ENCODE measurements around the gene PI4KA.

The PI4KA gene

DNA sequence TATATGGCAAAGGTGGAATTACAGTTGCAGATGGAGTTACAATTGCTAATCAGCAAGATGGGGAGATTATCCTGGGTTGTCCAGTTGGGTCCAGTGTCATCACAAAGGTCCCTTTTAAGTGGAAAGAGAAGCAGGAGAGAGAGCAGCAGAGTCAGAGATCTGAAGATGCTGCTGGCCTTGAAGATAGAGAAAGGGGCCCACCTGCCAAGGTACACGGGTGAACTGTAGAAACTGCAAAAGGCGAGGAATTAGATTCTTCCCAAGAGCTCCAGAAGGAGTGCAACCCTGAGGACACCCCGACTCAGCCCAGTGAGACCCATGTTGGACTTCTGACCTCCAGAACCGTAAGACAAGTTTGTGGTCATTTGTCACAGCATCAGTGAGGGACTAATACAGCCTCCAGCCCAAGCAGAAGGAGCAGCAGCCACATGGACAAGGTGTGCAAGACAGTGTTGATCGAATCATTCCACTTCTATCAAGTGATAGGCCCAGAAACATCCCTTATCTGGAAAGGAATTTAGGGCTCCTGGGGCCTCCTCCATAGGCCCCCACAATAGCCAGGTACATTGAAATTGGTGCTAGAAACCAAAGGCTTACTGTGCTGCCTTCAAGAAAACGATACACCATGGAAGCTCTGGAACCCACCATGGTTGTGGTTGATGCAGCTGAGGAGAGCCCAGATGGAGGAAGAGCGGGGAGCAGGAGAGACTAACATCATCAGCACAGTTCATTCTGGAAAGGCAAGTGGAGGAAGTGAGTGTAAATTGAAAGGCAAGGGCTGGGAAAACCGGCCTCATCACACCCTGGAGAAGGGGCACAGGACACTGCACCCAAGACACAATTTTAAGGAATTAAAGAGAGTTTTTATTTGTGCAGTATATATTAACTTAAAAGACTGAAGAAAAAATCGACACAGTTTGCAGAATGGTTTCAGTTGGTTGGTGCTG is 23.5 kb upstream of the PI4KA start:
- DNase-seq = no peak

DNA sequence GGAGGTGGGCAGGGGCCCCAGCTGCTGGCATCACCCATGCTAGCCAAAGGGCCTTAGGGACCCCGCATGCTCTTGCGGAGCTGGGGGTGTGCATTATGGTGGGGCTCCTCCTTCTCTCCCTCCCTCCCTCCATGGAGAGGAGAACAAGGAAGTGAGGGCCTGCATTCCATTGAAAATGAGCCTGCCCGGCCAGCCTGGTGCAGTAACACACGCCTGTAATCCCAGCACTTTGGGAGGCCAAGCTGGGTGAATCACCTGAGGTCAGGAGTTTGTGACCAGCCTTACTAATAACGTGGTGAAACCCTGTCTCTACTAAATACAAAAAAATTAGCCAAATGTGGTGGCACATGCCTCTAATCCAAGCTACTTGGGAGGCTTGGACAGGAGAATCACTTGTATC is 22.6 kb upstream of the PI4KA start:
- DNase-seq = no peak

DNA sequence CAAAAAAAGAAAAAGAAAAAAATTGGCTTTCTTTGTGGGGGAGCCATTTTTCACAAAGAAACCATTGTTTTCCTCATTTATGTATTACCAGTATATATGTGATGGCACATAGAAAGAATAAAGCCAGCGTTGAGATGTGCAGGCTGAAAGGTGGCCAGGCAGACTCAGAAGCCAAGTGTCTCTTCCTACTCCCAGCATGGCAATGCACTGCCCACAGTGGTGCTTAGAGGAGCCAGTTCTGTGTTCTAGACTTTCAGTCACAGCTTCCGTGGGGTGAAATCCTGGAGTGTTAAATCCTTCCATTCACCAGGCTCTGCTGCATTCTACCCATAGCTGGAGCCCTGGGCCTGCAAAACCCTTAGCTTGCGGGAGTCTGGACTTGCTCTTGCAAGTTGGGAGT is 19.1 kb upstream of the PI4KA start:
- no peak for DNase-seq

DNA sequence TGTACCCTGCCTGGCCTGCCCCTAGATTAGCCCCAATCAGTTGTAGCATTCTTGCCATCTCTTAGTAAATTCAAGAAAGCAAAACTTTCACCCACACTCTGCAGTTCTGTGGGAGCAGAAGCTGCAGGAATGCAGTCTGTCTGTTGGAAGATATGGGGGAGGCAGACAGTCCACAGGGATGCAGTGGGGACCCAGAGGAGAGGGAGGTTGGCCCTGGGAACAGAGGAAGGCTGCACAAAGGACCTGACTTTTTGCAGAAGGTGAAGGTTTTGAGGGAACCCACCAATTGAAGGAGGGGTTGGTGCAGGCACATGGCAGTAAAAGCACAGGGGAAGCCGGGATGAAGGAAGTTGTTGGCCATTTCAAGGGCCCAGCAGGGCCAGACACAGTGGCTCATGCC is 16.7 kb upstream of the PI4KA start:
- no peak for DNase-seq

DNA sequence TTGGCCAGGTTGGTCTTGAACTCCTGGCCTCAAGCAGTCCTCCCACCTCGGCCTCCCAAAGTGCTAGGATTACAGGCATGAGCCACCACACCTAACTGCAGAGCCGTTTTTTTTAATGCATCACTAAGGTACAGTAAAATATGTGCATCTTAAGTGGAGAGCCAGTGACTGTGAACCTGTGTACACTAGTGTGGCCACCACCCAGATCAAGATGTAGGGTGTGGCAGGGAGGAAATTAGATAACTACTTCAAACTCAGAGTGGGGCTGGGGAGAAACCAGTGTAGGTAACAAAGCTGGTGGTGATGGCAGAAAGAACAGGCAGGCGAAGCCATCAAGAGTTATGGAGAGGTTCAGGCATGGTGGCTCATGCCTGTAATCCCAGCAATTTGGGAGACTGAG is 14.6 kb upstream of the PI4KA start:
- DNase-seq = no peak

DNA sequence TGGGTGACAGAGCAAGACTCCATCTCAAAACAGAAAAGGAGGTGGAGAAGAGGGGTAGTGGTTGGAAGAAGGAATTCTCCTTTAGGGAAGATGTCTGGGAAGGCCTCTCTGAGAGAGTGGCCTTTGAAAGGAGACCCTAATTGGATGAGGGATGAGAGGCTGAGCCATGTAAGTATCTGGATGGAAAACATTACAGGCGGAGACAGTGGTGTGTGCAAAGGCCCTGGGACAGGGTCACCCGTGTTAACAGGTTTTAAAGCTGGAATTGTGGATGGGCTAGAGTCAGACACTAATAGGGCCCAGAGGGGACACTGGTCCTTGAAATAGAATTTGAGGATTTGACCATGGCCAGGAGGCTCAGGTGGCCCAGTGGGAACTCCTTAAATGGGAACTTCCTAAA is 10.6 kb upstream of the PI4KA start:
- DNase-seq = no peak

DNA sequence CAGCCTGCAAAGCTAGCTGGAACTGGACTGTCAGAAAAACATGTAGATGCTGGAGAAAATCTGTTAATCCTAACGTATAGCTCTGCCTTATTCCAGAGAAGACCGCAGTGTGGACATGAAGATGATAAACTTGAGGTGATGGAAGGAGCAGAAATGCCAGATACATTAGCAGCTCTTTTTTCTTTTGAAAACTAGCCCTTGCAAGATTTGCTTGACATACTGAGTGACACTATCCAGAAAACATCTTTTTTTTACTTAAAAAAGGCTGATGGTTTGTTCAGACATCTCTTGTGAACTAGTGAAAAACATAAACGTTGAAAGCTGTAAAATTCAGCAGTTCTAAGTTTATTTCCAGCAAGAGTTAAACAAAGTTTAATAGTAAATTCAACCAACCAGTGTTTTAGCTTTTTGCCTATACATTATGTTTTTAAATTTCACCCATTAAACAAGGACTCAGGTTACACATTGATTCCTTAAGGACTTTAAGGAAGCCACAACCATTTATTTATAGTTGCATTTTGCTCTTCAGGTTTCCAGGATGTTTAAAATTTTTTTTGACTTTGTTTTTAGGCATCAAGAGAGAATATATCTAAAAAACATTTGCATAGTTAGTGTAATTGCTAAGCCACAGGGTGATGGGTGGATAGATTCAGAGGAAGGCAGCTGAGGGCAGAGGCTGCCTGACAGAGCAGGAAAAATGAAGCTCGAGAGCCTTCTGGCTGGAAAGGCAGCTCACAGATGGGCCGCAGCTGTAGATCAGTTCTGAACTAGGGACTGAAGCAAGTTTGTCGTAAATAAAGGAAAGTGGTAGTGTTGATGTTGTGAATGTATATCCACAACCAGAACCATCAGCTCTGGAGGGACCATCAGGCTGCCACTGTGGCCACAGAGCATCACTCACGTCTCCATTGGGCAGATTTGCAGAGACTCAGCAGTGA is 9.7 kb upstream of the PI4KA start:
- DNase-seq = no peak

DNA sequence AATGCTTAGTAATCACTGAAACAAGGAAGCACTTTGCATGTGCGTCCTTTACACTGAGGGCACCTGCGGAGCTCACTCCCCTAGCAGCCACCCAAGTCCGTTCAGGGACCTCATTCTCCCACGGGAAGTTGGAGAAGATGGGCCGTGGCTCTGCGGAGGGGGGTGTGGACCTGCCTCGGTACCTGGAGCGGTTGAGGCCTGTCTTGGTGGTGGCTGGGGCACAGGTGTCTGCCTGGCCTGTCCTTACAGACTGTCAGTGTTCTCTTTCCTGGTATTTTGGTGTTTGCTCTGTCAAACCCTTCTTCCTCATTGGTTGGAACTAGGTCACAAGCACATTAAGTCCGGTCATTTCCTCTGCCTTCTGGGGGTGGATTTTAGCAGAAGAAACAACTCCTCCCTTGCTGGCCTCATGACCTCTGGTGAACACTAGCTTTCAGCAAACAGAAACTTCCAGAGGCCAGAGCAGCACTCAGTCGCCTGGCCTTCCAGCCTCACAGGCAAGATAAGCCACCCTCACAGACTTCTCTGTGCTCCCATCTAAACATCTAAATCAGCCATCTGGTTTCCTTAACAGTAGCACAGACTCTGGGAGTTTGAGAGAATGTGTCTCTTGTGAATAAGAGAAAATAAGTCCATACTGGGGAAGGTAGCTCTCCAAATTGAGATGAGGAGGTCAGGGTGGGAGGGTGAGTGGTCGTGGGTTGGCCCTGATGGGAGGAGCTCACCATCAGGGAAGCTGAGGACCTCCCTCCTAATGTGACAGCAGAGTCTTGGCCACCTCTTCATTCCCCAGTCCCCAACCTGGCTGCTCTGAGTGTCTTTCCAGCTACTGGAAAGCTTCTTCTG is 8.8 kb upstream of the PI4KA start:
- no peak for DNase-seq

DNA sequence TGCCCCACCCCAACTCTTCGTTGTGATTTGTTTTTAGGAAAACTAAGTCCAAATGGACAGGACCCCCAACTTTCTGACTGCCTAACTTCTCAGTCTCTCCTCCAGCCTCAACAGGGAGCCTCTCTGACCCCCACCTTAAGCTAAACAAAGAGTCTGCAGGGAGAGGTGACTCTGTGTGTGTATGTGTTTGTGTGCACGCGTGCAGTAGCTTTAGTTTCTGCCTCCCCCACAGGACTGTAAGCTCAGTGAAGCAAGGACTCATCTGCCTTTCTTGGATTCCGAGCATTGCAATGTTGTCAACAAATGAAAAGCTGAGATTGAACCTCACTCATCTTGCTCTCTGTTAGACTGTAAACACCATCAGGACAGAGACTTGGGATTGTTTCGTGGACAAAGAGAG is 8.1 kb upstream of the PI4KA start:
- DNase-seq = no peak

DNA sequence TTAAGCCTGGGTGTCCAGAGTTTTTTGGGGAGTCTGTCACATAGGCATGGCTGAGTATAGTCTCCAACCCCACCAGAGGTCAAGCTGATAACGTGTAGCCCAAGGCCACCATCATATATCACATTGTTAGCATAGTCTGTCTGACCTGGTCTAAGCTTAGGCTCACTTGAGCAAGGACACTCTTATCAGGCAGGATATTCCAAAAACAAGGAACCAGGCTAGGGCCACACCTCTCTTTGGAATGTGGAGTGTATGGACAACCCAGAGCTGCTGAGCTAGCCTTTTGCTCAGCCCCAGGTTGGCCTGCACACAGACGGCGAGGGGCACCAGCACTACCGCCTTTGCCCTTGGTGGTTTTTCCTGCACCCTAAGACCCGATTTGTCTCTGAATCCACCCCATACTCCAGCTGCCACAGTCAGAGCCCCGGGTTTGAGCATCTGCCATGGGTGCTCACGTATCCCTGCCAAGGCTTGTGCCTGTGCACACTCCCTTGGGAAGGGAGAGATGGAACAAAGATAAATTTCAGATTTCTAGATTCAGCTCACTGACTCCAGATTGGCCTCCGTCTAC is 7.3 kb upstream of the PI4KA start:
- DNase-seq = no peak

DNA sequence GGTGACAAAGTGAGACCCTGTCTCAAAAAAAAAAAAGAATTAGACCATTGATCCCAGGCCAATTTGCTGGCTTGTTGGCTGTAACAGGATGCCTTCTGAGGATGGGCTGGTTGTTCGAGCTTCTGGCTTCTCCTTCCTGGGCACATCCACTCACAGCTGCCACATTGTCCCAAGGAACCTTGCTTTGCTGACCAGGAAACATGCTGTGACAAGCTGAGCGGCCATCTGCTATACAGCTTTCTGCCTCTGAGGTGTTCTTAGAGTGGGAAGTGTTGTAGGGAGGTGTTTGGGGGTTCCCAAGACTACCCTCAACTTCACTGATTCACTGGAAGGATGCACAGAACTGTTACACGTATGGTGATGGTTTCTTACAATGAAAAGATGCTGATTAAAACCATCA is 6.7 kb upstream of the PI4KA start:
- DNase-seq = no peak

DNA sequence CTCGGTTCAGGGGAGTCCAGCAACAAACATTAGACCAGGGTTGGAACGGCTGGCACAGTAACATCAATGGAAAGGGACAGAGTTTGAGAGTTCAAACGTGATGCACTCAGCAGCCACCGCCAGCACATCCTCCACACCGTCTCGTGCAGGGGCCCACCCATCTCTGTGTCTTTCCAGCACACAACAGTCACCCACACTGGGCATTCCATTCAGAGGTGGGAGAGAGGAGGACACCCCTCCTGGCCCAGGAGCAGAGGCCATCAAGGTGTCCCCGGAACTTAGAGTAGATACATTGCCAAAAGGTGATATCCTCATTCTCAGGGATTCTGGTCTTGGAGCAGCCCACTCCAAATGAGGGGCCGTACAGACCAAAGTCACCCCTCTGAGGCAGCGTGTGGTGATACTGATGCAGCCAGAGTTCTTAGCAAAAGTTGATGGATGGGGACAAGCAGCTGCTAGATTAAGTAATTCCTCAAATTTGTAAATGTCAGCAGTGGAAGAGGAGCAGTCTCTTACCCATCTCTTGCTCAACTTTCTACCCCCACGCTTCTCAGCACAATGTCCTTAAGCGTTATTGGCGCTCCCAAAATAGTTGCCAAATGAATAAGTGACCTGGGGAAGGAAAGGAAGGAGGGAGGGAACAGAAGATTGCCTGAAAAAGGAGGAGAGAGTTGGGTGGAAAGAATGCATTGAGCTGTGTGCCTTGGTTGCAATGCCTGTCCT is 5.7 kb upstream of the PI4KA start:
- DNase-seq = no peak

DNA sequence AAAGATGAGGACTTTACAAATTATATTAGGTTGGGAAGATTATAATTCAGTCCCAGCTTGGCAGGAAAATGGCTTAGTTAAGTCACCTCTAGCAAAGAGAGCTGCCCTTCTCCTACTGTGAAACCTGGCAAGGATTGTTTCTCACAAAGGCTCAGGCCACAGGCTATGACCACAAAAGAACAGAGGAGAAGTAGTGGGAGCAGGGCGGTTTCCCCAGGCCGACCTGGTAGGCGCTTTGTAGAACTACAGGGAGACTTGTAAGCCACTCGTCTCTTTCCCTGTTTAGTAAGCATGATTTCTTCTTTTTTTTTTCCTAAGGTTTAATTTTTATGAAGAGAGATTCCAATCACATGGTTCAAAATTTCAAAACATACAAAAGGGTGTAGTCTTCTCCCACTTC is 4.8 kb upstream of the PI4KA start:
- no peak for DNase-seq

DNA sequence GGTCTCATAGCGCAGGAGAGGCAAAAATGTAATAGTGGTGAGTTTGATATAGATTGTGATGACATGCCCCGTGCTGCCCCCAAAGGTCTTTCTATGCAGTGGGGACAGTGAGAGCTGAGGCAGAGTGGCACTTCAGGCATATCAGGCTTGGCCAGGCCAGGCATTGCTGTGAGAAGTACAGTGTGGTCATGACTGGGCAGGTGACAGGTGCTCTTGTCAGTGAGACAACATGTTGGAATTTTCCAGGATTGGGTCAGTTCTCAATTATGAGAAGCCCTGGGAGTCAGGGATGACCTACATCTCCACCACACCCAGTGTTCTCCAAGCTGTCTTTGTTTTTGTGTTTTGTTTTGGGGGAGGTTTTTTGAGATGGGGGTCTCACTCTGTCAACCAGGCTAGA is 3.9 kb upstream of the PI4KA start:
- no peak for DNase-seq

DNA sequence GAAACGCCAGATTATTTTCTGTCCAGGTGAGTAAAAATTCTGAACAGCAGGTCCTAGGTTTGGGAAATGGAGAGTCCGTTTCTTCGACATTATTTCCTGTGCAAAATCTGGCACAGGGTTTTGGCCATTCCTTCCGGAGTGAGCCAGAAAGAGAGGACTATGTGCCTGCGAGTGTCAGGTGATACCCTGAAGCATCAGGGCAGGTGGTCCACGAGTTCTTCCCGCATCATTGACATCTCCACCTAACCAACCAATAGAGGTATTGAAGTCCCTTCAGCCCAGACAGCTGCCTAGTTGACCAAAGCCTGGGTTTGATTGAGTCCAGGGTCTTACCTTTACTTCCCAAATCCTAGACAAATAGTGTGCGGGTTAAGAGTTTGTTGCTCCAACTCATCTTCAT is 1.0 kb upstream of the PI4KA start:
- DNase-seq = no peak

DNA sequence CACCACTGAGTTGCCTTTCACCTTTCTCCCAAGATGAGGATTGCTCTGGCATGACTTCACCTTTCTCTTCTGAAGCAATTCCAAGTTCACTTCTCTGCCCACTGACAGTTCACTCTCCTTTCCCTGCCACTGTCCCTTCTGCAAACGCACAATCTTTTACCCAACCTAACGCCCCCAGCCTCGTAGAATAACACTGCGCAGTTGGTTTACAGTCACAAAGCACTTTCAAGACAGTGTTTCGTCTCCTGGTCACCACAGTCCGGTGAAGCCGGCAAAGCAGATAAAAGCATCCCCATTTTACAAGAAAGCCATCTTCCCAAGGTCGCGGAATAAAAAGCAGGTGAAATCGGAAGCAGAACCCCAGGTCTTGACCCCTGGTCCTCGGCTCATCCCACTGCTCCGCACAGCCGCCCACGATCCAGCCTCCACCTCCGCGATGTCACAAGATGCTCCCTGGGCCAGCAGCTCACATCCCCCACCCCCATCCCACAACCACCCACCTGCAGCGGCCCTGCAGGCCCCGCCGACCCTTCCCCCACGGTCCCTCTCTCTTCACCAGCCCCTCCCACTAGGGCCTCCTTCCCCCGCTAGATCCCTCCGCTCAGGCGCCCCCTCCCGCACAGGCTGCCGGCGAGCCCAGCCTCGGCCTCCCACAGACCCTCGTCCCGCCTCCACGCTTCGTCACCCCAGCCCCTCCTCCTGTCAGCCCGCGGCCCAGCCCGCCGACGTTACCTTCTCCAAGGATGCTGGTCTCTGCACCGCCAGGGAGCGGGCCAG is 585 bp downstream of the PI4KA start:
- DNase-seq = peak; percentile 80 to 88

DNA sequence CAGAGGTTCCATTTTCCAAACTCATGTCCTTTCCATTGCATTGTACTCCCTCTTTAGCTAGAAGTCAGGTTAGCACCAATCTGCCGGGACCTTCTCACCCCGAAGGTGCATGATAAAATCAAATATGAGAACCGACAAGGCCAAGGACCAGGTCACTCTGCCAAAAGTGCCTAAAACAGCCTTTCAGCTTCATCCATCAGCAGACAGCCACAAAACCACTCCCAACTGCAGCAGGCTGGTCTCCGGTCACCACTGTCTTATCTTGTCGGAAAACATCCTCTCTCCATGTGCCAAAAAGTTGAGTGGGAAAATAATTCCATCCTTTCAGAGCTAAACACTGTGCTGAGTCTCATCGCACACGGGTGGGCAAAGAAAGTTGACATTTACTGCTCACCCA is 1.4 kb downstream of the PI4KA start:
- no peak for DNase-seq

DNA sequence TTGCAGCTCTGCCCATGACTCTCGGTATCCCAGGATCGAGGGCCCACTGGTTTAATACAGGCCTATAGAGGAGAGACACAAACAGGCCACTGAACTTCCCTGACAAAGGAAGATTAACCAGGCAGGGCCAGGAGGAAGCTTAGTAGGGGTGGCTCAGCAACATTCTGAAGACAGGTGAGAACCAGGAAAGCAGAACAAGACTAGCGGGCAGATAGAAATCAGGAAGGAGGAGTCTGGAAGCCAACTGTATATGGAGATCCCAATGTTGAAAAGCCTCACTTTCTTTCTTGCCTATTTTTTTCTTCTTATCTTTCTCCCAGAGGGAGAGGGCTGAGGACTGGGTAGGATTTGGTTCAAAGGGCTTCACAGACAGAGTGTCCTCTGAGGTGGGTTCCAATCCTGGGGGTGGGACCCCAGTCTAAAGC is 5.4 kb downstream of the PI4KA start:
- DNase-seq = no peak

DNA sequence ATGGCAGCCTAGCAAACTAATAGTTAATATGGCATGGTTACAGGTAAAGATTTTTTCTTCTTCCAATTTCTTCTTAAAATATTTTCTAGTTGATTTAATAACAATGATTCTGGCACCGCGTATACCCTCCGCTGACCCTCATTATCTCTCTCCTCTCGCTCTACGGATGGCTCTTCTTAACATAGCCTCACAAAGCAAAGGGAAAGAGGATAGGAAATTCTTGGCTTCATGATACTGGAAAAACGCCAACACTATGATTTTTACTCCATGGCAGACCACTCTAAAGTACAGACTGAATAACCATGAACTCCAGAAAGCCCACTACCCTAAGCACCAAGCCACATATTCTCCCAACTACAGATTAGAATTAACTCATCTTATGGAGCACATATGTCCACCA is 6.1 kb downstream of the PI4KA start:
- DNase-seq = no peak

DNA sequence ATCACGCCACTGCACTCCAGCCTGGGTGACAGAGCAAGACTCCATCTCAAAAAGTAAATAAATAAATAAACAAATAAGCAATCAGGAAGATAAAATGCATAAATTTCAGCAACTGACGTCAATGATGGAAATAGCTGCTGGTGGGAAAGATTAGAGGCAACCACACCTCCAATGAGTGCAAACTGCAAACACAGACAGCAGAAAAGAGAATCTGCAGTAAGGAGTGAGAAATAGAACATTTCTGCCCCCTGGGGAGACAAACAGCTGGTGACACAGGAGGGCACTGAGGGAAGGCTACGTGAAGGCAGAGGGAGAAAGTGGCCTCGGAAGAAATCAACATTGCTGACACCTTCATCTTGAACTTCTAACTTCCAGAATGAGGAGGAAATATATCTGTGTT is 6.5 kb downstream of the PI4KA start:
- no peak for DNase-seq

DNA sequence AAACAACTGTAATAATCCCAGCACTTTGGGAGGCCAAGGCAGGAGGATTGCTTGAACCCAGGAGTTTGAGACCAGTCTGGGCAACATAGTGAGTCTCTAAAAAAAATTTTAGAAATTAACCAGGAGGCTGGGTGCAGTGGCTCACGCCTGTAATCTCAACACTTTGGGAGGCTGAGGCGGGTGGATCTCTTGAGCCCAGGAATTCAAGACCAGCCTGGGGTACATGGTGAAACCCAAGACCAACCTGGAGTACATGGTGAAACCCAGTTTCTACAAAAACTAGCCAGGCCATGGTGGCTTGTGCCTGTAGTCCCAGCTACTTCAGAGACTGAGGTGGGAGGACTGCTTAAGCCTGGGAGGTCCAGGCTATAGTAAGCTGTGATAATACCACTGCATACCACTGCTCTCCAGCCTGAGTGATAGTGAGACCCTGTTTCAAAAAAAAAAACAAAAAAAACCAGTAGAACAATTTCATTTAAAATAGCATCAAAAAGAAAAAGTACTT is 11.2 kb downstream of the PI4KA start:
- no peak for DNase-seq

Data from stimulated activated CD4-positive, alpha-beta T cell treated with anti-CD3 and anti-CD28 coated beads, Interleukin-4, amount 100 ng/mL, for 4 hours (primary cell).